Neural cell (in vitro differentiated cells): ENCODE results near the gene TANGO6. TPM values are rescaled to one million over a fixed set of nuclear protein-coding genes. Genes with fewer than 3 reads are reported as not detected.

Experiments
- H2AFZ ChIP-seq: fragments of 200-600, 300-800 bp; sonication (generic), shearing (Covaris generic); 2 replicates; pipeline ENCODE4 v1.6.0; 2014; ENCODE audit warnings: low read depth, mild to moderate bottlenecking, antibody characterized with exemption, low read length, moderate library complexity
- H3F3A ChIP-seq: fragments of 200-600 bp; shearing (Covaris generic); 2 replicates; pipeline ENCODE4 v1.6.1; 2016; ENCODE audit warnings: mild to moderate bottlenecking, moderate library complexity, mixed read lengths, antibody characterized with exemption, low read length; ENCODE audit not compliant: insufficient read depth, poor library complexity, severe bottlenecking
- H3K27ac ChIP-seq: fragments of 200-600, 300-800 bp; sonication (generic), shearing (Covaris generic); 2 replicates; pipeline ENCODE4 v1.5.1; 2014; ENCODE audit warnings: mild to moderate bottlenecking, low read length, moderate library complexity
- H3K27me3 ChIP-seq: fragments of 300-800, 200-600 bp; sonication (generic), shearing (Covaris generic); 2 replicates; pipeline ENCODE4 v1.6.0; 2014; ENCODE audit warnings: mild to moderate bottlenecking, low read depth, low read length, moderate library complexity; ENCODE audit not compliant: insufficient read depth
- H3K36me3 ChIP-seq: fragments of 300-800, 200-600 bp; sonication (generic), shearing (Covaris generic); 2 replicates; pipeline ENCODE4 v1.5.1; 2014; ENCODE audit warnings: mild to moderate bottlenecking, antibody characterized with exemption, low read length, moderate library complexity; ENCODE audit not compliant: insufficient read depth
- H3K4me2 ChIP-seq: fragments of 300-800, 200-600 bp; sonication (generic), shearing (Covaris generic); 2 replicates; pipeline ENCODE4 v1.6.0; 2014; ENCODE audit warnings: mild to moderate bottlenecking, low read length
- H3K4me3 ChIP-seq: fragments of 300-800, 200-600 bp; sonication (generic), shearing (Covaris generic); 2 replicates; pipeline ENCODE4 v1.5.1; 2014; ENCODE audit warnings: mild to moderate bottlenecking, low read length, moderate library complexity
- H3K79me2 ChIP-seq: fragments of 200-600 bp; shearing (Covaris generic); replicated peaks from 2 replicates; pipeline ENCODE4 v1.6.0; 2014; ENCODE audit warnings: mild to moderate bottlenecking, low read length, moderate library complexity; ENCODE audit not compliant: insufficient read depth
- H3K9ac ChIP-seq: fragments of 300-800, 200-600 bp; sonication (generic), shearing (Covaris generic); 2 replicates; pipeline ENCODE4 v1.6.1; 2016; ENCODE audit warnings: mild to moderate bottlenecking, low read length, mixed read lengths
- H3K9me2 ChIP-seq: fragments of 200-600 bp; shearing (Covaris generic); 2 replicates; pipeline ENCODE4 v1.6.1; 2016; ENCODE audit warnings: mild to moderate bottlenecking, low read length, mixed read lengths; ENCODE audit not compliant: insufficient read depth
- H3K9me3 ChIP-seq: fragments of 200-600, 300-800 bp; sonication (generic), shearing (Covaris generic); 2 replicates; pipeline ENCODE4 v1.6.1; 2016; ENCODE audit warnings: mild to moderate bottlenecking, mixed run types, low read length, moderate library complexity, mixed read lengths
- H4K20me1 ChIP-seq: fragments of 200-600 bp; shearing (Covaris generic); 2 replicates; pipeline ENCODE4 v1.6.1; 2016; ENCODE audit warnings: mild to moderate bottlenecking, mixed run types; ENCODE audit not compliant: insufficient read depth
- CTCF ChIP-seq: fragments of 450-650 bp; IDR thresholded peaks from 2 replicates; pipeline ENCODE4 v1.5.1; 2014; ENCODE audit warnings: antibody characterized with exemption, mild to moderate bottlenecking, moderate library complexity; ENCODE audit not compliant: poor library complexity, severe bottlenecking
- EP300 ChIP-seq: fragments of 450-650 bp; conservative IDR thresholded peaks from 2 replicates; pipeline ENCODE4 v1.6.1; 2014; ENCODE audit warnings: antibody characterized with exemption, mild to moderate bottlenecking, moderate library complexity; ENCODE audit not compliant: poor library complexity, severe bottlenecking
- EZH2 ChIP-seq: fragments of 200-600, 300-800 bp; shearing (Covaris generic), sonication (generic); IDR thresholded peaks from 2 replicates; pipeline ENCODE4 v1.6.1; 2014; ENCODE audit warnings: antibody characterized with exemption, low read length, borderline replicate concordance, mild to moderate bottlenecking; ENCODE audit not compliant: insufficient read depth, poor library complexity, severe bottlenecking
- MXI1 ChIP-seq: fragments of 450-650 bp; conservative IDR thresholded peaks from 2 replicates; pipeline ENCODE4 v1.6.1; 2014; ENCODE audit warnings: antibody characterized with exemption, mild to moderate bottlenecking; ENCODE audit not compliant: poor library complexity, severe bottlenecking
- POLR2AphosphoS5 ChIP-seq: IDR thresholded peaks from 2 replicates; pipeline ENCODE4 v1.6.1; 2012
- RAD21 ChIP-seq: fragments of 450-650 bp; conservative IDR thresholded peaks from 2 replicates; pipeline ENCODE4 v1.6.1; 2014; ENCODE audit warnings: antibody characterized with exemption, mild to moderate bottlenecking, moderate library complexity
- REST ChIP-seq: IDR thresholded peaks from 2 replicates; pipeline ENCODE4 v1.6.1; 2012; ENCODE audit warnings: borderline replicate concordance
- SMC3 ChIP-seq: fragments of 450-650 bp; conservative IDR thresholded peaks from 2 replicates; pipeline ENCODE4 v1.6.1; 2014; ENCODE audit warnings: antibody characterized with exemption, mild to moderate bottlenecking, moderate library complexity; ENCODE audit not compliant: poor library complexity
- TAF1 ChIP-seq: IDR thresholded peaks from 2 replicates; pipeline ENCODE4 v1.6.1; 2012; ENCODE audit warnings: low read depth
- polyA plus RNA-seq: library from polyadenylated mRNA; depleted of rRNA; stranded (reverse); fragments of >200 nt; gene quantifications from 2 replicates; pipeline ENCODE4 v1.2.3, GENCODE V29; 2014

The TANGO6 gene
- polyA plus RNA-seq, 1 donor from 2014 or later: 9.5 TPM

- Histone ChIP-seq H3K4me2 (no peak overlapping the region), H3K9me3 (no peaks in the 10 kb centered on the region), H3K27ac (no peak overlapping the region), H3F3A (no peaks in the 10 kb centered on the region), H3K9ac (no peak overlapping the region), H3K79me2 (no peaks in the 10 kb centered on the region), H4K20me1 (no peaks in the 10 kb centered on the region), H3K36me3 (no peaks in the 10 kb centered on the region), H3K27me3 (no peaks in the 10 kb centered on the region), H2AFZ (no peak overlapping the region), H3K4me3 (no peak overlapping the region), H3K9me2 (no peaks in the 10 kb centered on the region)
- TF ChIP-seq REST (no peak), RAD21 (no peak), EZH2 (no peak), CTCF (no peak), SMC3 (no peak), MXI1 (no peak), EP300 (no peak), TAF1 (no peak), POLR2AphosphoS5 (no peak)
Measured at GRCh38 chr16:68869492-68870088, 26.3 kb downstream of the TANGO6 start.

- no peak overlapping the region for H3K9ac ChIP-seq
- no peaks in the 10 kb centered on the region for H3K27me3 ChIP-seq
- H4K20me1 ChIP-seq: no peaks in the 10 kb centered on the region
- H3K9me2 ChIP-seq: no peaks in the 10 kb centered on the region
- no peaks in the 10 kb centered on the region for H3F3A ChIP-seq
- no peak overlapping the region for H3K4me3 ChIP-seq
- no peak for TF ChIP-seq EP300
- no peak for TF ChIP-seq TAF1
- TF ChIP-seq CTCF: no peak
- TF ChIP-seq RAD21: no peak
- no peak for TF ChIP-seq MXI1
- no peak for TF ChIP-seq POLR2AphosphoS5
- TF ChIP-seq EZH2: no peak
- H3K79me2 ChIP-seq: no peaks in the 10 kb centered on the region
- no peak overlapping the region for H3K27ac ChIP-seq
- peaks cover 7% of the 10 kb centered on the region for H3K36me3 ChIP-seq
- no peaks in the 10 kb centered on the region for H3K9me3 ChIP-seq
- H2AFZ ChIP-seq: no peak overlapping the region
- H3K4me2 ChIP-seq: no peak overlapping the region
Measured at GRCh38 chr16:68873635-68874471, 30.5 kb downstream of the TANGO6 start.
